Esophagus mucosa (tissue), 1 donor: ENCODE data around the gene FAM151B. TPM values are rescaled to one million over a fixed set of nuclear protein-coding genes. Genes with fewer than 3 reads are reported as not detected.
A peak's percentile ranks its signal among the peaks of the same experiment; 100 is the strongest.
"Not testable (repeated sequence)": the region's sequence is repeated elsewhere in the genome, so short reads cannot be mapped to it uniquely, and the experiment has no call there.

Experiments
- ATAC-seq: fragments of 200-7000 bp; cut with Tn5 transposase; one replicate; pipeline ENCODE4 v1.9.1; 2020
- total RNA-seq: library from RNA; stranded (reverse); gene quantifications from one replicate; pipeline ENCODE4 v1.2.4, GENCODE V29; 2023
- donor health status: DM: yes; HTN: yes; CAD: no.

The FAM151B gene
- 1.3 TPM for total RNA-seq

- ATAC-seq: peak; percentile 97
These were observed at the start of gene FAM151B for GRCh38 chr5:80487829-80488721. Gene FAM151B, plus strand, starts transcription at chr5:80488100. Its CDS starts 24 bp downstream, at chr5:80488124.

- ATAC-seq: no peak
These were observed 49.2 kb upstream of the FAM151B start for GRCh38 chr5:80438739-80439138.

- no peak for ATAC-seq
These were observed 48.7 kb upstream of the FAM151B start for GRCh38 chr5:80439213-80439612.

- ATAC-seq: no peak
These were observed 45.2 kb upstream of the FAM151B start for GRCh38 chr5:80442742-80443141.

- no peak for ATAC-seq
These were observed 34.5 kb upstream of the FAM151B start for GRCh38 chr5:80453366-80453765.

GRCh38 chr5:80463269-80463668, 24.6 kb upstream of the FAM151B start:
- ATAC-seq: no peak

GRCh38 chr5:80466669-80467485, 21.0 kb upstream of the FAM151B start:
- ATAC-seq: peak; percentile 84

- ATAC-seq: no peak
These were observed 19.8 kb upstream of the FAM151B start for GRCh38 chr5:80468131-80468530.

- not testable (repeated sequence) for ATAC-seq
These were observed 17.3 kb upstream of the FAM151B start for GRCh38 chr5:80470631-80471030.

- ATAC-seq: no peak
These were observed 13.0 kb upstream of the FAM151B start for GRCh38 chr5:80474929-80475328.

- ATAC-seq: peak; percentile 57
These were observed 8.2 kb upstream of the FAM151B start for GRCh38 chr5:80479713-80480112.

- ATAC-seq: no peak
These were observed 7.5 kb upstream of the FAM151B start for GRCh38 chr5:80480354-80480753.

- peak; percentile 76 for ATAC-seq
These were observed 6.6 kb upstream of the FAM151B start for GRCh38 chr5:80481019-80481893.

- no peak for ATAC-seq
These were observed 5.3 kb upstream of the FAM151B start for GRCh38 chr5:80482578-80482977.

- no peak for ATAC-seq
These were observed 4.2 kb upstream of the FAM151B start for GRCh38 chr5:80483636-80484232.

GRCh38 chr5:80487444-80487828, 464 bp upstream of the FAM151B start:
- ATAC-seq: no peak

- no peak for ATAC-seq
These were observed 3.4 kb downstream of the FAM151B start for GRCh38 chr5:80491296-80491695.

GRCh38 chr5:80492741-80493140, 4.8 kb downstream of the FAM151B start:
- ATAC-seq: no peak

GRCh38 chr5:80493443-80493842, 5.5 kb downstream of the FAM151B start:
- ATAC-seq: not testable (repeated sequence)

GRCh38 chr5:80495891-80496290, 8.0 kb downstream of the FAM151B start:
- no peak for ATAC-seq

GRCh38 chr5:80502800-80503199, 14.9 kb downstream of the FAM151B start:
- no peak for ATAC-seq

- ATAC-seq: no peak
These were observed 15.7 kb downstream of the FAM151B start for GRCh38 chr5:80503641-80504040.
